Measurements from ENCODE around the gene BDNF. TPM values are rescaled to one million over a fixed set of nuclear protein-coding genes. Genes with fewer than 3 reads are reported as not detected.
"Not testable (repeated sequence)": the region's sequence is repeated elsewhere in the genome, so short reads cannot be mapped to it uniquely, and the experiment has no call there.

BDNF gene
- total RNA-seq, 1 donor from 2014 or later = 2.7 TPM

GRCh38 chr11:27646051-27646818 lies 54.0 kb downstream of the BDNF start:
- H3K4me1 Mint-ChIP-seq (ENCODE audit: low read depth) = no peaks in the 10 kb centered on the region
- no peak overlapping the region for H3K27ac Mint-ChIP-seq
- H3K4me3 Mint-ChIP-seq (ENCODE audit: low read depth) = no peak overlapping the region
- H3K9me3 Mint-ChIP-seq (ENCODE audit: low read depth) = no peaks in the 10 kb centered on the region
- no peaks in the 10 kb centered on the region for H3K36me3 Mint-ChIP-seq (ENCODE audit: insufficient read depth)
- DNase-seq (ENCODE audit: low spot score, unreplicated experiment) = no peak
- no peaks in the 10 kb centered on the region for H3K27me3 Mint-ChIP-seq
- TF ChIP-seq, protein P1, sequence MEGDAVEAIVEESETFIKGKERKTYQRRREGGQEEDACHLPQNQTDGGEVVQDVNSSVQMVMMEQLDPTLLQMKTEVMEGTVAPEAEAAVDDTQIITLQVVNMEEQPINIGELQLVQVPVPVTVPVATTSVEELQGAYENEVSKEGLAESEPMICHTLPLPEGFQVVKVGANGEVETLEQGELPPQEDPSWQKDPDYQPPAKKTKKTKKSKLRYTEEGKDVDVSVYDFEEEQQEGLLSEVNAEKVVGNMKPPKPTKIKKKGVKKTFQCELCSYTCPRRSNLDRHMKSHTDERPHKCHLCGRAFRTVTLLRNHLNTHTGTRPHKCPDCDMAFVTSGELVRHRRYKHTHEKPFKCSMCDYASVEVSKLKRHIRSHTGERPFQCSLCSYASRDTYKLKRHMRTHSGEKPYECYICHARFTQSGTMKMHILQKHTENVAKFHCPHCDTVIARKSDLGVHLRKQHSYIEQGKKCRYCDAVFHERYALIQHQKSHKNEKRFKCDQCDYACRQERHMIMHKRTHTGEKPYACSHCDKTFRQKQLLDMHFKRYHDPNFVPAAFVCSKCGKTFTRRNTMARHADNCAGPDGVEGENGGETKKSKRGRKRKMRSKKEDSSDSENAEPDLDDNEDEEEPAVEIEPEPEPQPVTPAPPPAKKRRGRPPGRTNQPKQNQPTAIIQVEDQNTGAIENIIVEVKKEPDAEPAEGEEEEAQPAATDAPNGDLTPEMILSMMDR (IDR thresholded peaks at IDR 0.05; ENCODE audit: unreplicated experiment) = no peak

DNA sequence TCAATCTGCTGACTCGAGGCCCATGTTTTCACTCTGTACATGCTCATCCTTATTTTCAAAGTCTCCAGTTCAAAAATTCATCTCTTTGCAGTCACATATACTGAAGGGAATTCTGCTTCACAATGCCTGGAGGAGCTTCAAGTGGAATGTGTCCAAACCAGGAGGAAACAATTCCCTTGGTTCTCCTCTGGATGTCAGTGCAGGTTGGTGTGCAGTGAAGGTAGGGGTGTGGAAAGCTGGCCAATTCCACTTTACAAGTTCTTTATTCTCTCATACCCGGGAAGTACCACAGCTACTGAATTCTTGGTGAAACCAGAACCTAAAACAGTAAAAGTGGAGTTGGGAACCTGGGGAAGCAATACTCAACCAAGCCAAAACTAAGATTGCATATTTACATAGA lies 57.3 kb downstream of the BDNF start:
- Mint-ChIP-seq H3K9me3 (ENCODE audit: low read depth) (no peaks in the 10 kb centered on the region), H3K36me3 (ENCODE audit: insufficient read depth) (no peaks in the 10 kb centered on the region), H3K4me3 (ENCODE audit: low read depth) (no peak overlapping the region), H3K27ac (no peak overlapping the region), H3K4me1 (ENCODE audit: low read depth) (no peaks in the 10 kb centered on the region), H3K27me3 (no peaks in the 10 kb centered on the region)
- no peak for DNase-seq (ENCODE audit: low spot score, unreplicated experiment)
- TF ChIP-seq, protein P1 (IDR thresholded peaks at IDR 0.05; ENCODE audit: unreplicated experiment) = no peak

GRCh38 chr11:27640954-27641353 lies 59.3 kb downstream of the BDNF start:
- TF ChIP-seq, protein P1 (IDR thresholded peaks at IDR 0.05; ENCODE audit: unreplicated experiment) = no peak
- H3K27ac Mint-ChIP-seq = no peak overlapping the region
- H3K9me3 Mint-ChIP-seq (ENCODE audit: low read depth) = peaks cover 3% of the 10 kb centered on the region
- H3K4me3 Mint-ChIP-seq (ENCODE audit: low read depth) = no peak overlapping the region
- no peaks in the 10 kb centered on the region for H3K36me3 Mint-ChIP-seq (ENCODE audit: insufficient read depth)
- H3K27me3 Mint-ChIP-seq = no peaks in the 10 kb centered on the region
- no peak for DNase-seq (ENCODE audit: low spot score, unreplicated experiment)
- H3K4me1 Mint-ChIP-seq (ENCODE audit: low read depth) = no peaks in the 10 kb centered on the region

DNA sequence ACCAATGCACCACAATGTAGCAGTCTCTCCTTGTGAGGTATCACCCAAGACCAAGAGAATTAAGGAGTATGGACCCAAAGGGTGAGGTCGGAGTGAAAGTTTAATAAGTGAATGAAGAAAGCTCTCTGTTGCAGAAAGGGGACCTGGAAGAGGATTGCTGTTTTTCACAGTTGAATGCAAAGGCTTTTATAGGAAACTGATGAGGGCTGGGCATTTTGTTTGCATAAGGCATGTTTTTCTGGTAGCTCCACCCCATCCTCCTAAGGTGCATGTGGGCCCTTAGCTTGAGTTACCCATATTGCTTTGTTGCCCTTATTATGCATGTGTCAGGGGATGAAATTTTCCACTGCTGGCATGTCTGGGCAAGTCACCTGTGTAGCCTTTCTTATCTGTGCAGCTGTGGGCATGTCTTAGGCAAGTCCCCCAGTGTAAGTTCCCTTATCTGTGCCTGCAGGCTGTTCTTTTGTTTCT lies 64.7 kb downstream of the BDNF start:
- Mint-ChIP-seq H3K27me3 (peaks cover 33% of the 10 kb centered on the region), H3K4me1 (ENCODE audit: low read depth) (no peaks in the 10 kb centered on the region), H3K27ac (no peak overlapping the region), H3K4me3 (ENCODE audit: low read depth) (no peak overlapping the region), H3K9me3 (ENCODE audit: low read depth) (peaks cover 3% of the 10 kb centered on the region), H3K36me3 (ENCODE audit: insufficient read depth) (no peaks in the 10 kb centered on the region)
- no peak for DNase-seq (ENCODE audit: low spot score, unreplicated experiment)
- TF ChIP-seq, protein P1 (IDR thresholded peaks at IDR 0.05; ENCODE audit: unreplicated experiment) = no peak

DNA sequence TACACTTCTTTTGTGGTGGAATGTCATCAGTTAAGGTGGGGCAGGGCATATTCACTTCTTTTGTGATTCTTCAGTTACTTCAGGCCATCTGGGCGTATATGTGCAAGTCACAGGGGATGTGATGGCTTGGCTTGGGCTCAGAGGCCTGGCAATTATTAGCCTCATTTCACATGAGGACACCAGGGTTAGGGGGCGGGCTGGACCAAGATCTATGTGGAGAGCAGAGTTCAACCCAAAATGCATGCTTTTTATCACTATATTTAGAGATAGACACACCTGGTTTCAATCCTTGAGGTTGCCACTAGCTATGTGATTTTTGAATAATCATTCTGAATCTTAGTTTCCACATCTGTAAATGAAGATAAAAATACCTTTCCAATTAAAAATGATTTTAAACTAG lies 65.5 kb downstream of the BDNF start:
- H3K4me3 Mint-ChIP-seq (ENCODE audit: low read depth); H3K36me3 Mint-ChIP-seq (ENCODE audit: insufficient read depth); H3K4me1 Mint-ChIP-seq (ENCODE audit: low read depth); DNase-seq (ENCODE audit: low spot score, unreplicated experiment); H3K27ac Mint-ChIP-seq; H3K9me3 Mint-ChIP-seq (ENCODE audit: low read depth): not testable (repeated sequence)
- peaks cover 35% of the 10 kb centered on the region for H3K27me3 Mint-ChIP-seq

DNA sequence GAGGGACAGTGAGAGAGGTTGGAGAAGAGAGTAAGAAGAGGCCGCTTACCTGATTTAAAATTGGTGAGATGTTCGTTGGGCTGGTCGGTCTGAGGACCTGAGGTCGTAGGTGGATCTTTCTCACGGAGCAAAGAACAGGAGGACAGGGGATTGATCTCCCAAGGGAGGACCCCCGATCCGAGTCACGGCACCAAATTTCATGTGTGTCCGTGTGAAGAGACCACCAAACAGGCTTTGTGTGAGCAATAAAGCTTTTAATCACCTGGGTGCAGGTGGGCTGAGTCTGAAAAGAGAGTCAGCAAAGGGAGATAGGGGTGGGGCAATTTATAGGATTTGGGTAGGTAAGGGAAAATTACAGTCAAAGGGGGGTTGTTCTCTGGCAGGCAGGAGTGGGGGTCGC lies 66.0 kb downstream of the BDNF start:
- not testable (repeated sequence) for H3K9me3 Mint-ChIP-seq (ENCODE audit: low read depth); H3K36me3 Mint-ChIP-seq (ENCODE audit: insufficient read depth); H3K4me3 Mint-ChIP-seq (ENCODE audit: low read depth); H3K4me1 Mint-ChIP-seq (ENCODE audit: low read depth); H3K27ac Mint-ChIP-seq; DNase-seq (ENCODE audit: low spot score, unreplicated experiment)
- peaks cover 36% of the 10 kb centered on the region for H3K27me3 Mint-ChIP-seq

- peaks cover 37% of the 10 kb centered on the region for H3K27me3 Mint-ChIP-seq
- H3K4me3 Mint-ChIP-seq (ENCODE audit: low read depth); H3K4me1 Mint-ChIP-seq (ENCODE audit: low read depth); DNase-seq (ENCODE audit: low spot score, unreplicated experiment); H3K9me3 Mint-ChIP-seq (ENCODE audit: low read depth); H3K27ac Mint-ChIP-seq; H3K36me3 Mint-ChIP-seq (ENCODE audit: insufficient read depth): not testable (repeated sequence)
Observed at GRCh38 chr11:27629023-27629422, 71.2 kb downstream of the BDNF start.

Data from progenitor cell of endocrine pancreas (in vitro differentiated cells).